Sigmoid colon (tissue), 7 donors: ENCODE results near the gene STEAP4. TPM values are rescaled to one million over a fixed set of nuclear protein-coding genes. Genes with fewer than 3 reads are reported as not detected.

Experiments used
- DNase-seq: peaks from one replicate; pipeline ENCODE4 v3.0.0-alpha.2; 2019
- H3K27ac ChIP-seq, 4 donors: fragments of 200-600 bp; sonication (generic); one replicate each; pipeline ENCODE4 v1.5.1; 2016 to 2019; ENCODE audit warnings: mild to moderate bottlenecking in 1 of 4
- H3K27me3 ChIP-seq, 3 donors: fragments of 200-600 bp; sonication (generic); one replicate each; pipeline ENCODE4 v1.5.1; 2019; ENCODE audit warnings: mild to moderate bottlenecking in 1 of 3
- H3K36me3 ChIP-seq, 4 donors: fragments of 200-600 bp; sonication (generic); one replicate each; pipeline ENCODE4 v1.5.1; 2016 to 2019
- H3K4me1 ChIP-seq, 4 donors: fragments of 200-600 bp; sonication (generic); one replicate each; pipeline ENCODE4 v1.5.1; 2017 to 2019
- H3K4me3 ChIP-seq, 4 donors: fragments of 200-600 bp; sonication (generic); one replicate each; pipeline ENCODE4 v1.5.1; 2017 to 2019; ENCODE audit warnings: mild to moderate bottlenecking in 2 of 4, moderate library complexity in 1 of 4
- H3K9me3 ChIP-seq, 4 donors: fragments of 200-600 bp in 3 of 4; sonication (generic) in 3 of 4; one replicate each; pipeline versions ENCODE4 v1.5.1 to v1.6.1; 2013 to 2019
- CTCF ChIP-seq, 4 experiments: fragments of 450-650 bp in 3 of 4; fragments of 200-600 bp in 1 of 4; IDR thresholded peaks; one replicate each; pipeline ENCODE4 v1.5.1; 2016 to 2019; ENCODE audit warnings: antibody characterized with exemption in 4 of 4, mild to moderate bottlenecking in 3 of 4, moderate library complexity in 2 of 4
- EP300 ChIP-seq, 4 donors: sonication (generic); formaldehyde crosslinking; IDR thresholded peaks; one replicate each; pipeline ENCODE4 v1.6.1; 2017; ENCODE audit warnings: antibody characterized with exemption in 4 of 4
- POLR2A ChIP-seq, 2 donors: fragments of 450-650 bp; IDR thresholded peaks; one replicate each; pipeline ENCODE4 v1.6.1; 2016; ENCODE audit warnings: antibody characterized with exemption in 2 of 2, mild to moderate bottlenecking in 2 of 2, moderate library complexity in 2 of 2
- POLR2AphosphoS5 ChIP-seq, 4 donors: sonication (generic); formaldehyde crosslinking; IDR thresholded peaks; one replicate each; pipeline ENCODE4 v1.6.1; 2017; ENCODE audit warnings: antibody characterized with exemption in 4 of 4
- WGBS, 2 donors: extraction: QIAGEN DNeasy Blood & Tissue Kit; methylation state at CpG; one replicate each; pipeline ENCODE4 v1.1.7; 2013; 5-methylcytosine and 5-hydroxymethylcytosine counted together
- intact Hi-C: fragments of 100-400 bp; cut with DNase I; formaldehyde crosslinking; loops from one replicate; pipeline ENCODE4 v1.15.1; 2023
- polyA plus RNA-seq, 3 donors: library from polyadenylated mRNA; stranded (reverse); fragments of 200-250 nt; gene quantifications; one replicate each; pipeline ENCODE4 v1.2.3, GENCODE V29; 2013
- total RNA-seq, 4 donors: library from RNA; depleted of rRNA; stranded (reverse); fragments of >200 nt; gene quantifications; one replicate each; pipeline ENCODE4 v1.1.0, GENCODE V29; 2016
- donor health status: healthy with polysubstance abuse.
- donor health status: Bipolar disorder and iron deficiency.
- donor health status: healthy.

STEAP4 gene
- total and polyA plus RNA-seq, 7 donors, result 0.23 to 15.8 (median 10.5) TPM

GRCh38 chr7:88224601-88225275, 82.0 kb downstream of the STEAP4 start:
- Histone ChIP-seq H3K9me3 (no peaks in the 10 kb centered on the region), H3K4me3 (no peak overlapping the region), H3K27ac (no peak overlapping the region), H3K27me3 (peaks cover 0 to 4% (median 0%) of the 10 kb centered on the region in 3 donors), H3K36me3 (no peaks in the 10 kb centered on the region), H3K4me1 (peaks cover 0 to 6% (median 2%) of the 10 kb centered on the region in 4 donors)
- TF ChIP-seq POLR2A (IDR thresholded peaks at IDR 0.05) (no peak), CTCF (IDR thresholded peaks at IDR 0.05) (no peak), POLR2AphosphoS5 (IDR thresholded peaks at IDR 0.05) (no peak), EP300 (IDR thresholded peaks at IDR 0.05) (no peak)
- WGBS, 2 donors, result 10 to 39% methylated on average over 2 of the region's 2 CpGs
- intact Hi-C loops, result no loop called here
- no peak for DNase-seq

GRCh38 chr7:88223265-88223664, 83.4 kb downstream of the STEAP4 start:
- WGBS, 2 donors, result 96 to 99% methylated on average over 2 of the region's 2 CpGs
- H3K27me3 ChIP-seq, result peaks cover 0 to 4% (median 0%) of the 10 kb centered on the region in 3 donors
- H3K9me3 ChIP-seq, result no peaks in the 10 kb centered on the region
- H3K27ac ChIP-seq, result no peak overlapping the region
- no peak for DNase-seq
- H3K36me3 ChIP-seq, result no peaks in the 10 kb centered on the region
- H3K4me3 ChIP-seq, result no peak overlapping the region
- no peak for TF ChIP-seq CTCF (IDR thresholded peaks at IDR 0.05)
- no peak for TF ChIP-seq POLR2AphosphoS5 (IDR thresholded peaks at IDR 0.05)
- TF ChIP-seq EP300 (IDR thresholded peaks at IDR 0.05), result no peak
- TF ChIP-seq POLR2A (IDR thresholded peaks at IDR 0.05), result no peak
- peaks cover 0 to 14% (median 12%) of the 10 kb centered on the region in 4 donors for H3K4me1 ChIP-seq
- intact Hi-C loops, result no loop called here

Other genes with a start within 250 kb of the STEAP4 start
- gene SRI, start 86.9 kb downstream of the STEAP4 start, total RNA-seq, result 10 to 100 TPM; 38.1 to 80.9 (median 54.1) TPM
- gene SRI, start 86.9 kb downstream of the STEAP4 start, polyA plus RNA-seq, result 1,000 to 10,000 TPM in 2 of 3 donors, 100 to 1,000 TPM in 1; 452 to 2,603 (median 1,536) TPM